Stimulated activated CD8-positive, alpha-beta memory T cell treated with anti-CD3 and anti-CD28 coated beads, Interleukin-12 subunit alpha, Interleukin-12 subunit beta, amount 100 ng/mL, for 4 hours (primary cell): ENCODE data around the gene PDE10A.
"Not testable (repeated sequence)": the region's sequence is repeated elsewhere in the genome, so short reads cannot be mapped to it uniquely, and the experiment has no call there.

ENCODE experiments used
- DNase-seq: peaks from one replicate; pipeline ENCODE4 v3.0.0-alpha.2; 2020; ENCODE audit warnings: low read depth

PDE10A gene

GRCh38 chr6:165548450-165548849, 114.6 kb downstream of the PDE10A start:
- no peak for DNase-seq

DNA sequence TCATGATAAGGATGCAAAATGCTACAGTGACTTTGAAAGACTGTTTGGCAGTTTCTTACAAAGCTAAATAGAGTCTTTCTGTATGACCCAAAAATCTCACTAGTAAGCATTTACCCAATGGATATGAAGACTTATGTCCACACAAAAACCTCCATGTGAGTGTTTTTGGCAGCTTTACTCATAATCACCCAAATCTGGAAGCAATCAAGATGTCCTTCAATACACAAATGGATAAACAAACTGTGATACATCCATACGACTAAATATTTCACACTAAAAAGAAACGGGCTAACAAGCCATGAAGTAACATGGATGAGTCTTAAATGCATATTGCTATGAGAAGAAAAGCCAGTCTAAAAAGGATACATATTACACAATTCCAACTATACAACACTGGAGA, 117.2 kb downstream of the PDE10A start:
- no peak for DNase-seq

- DNase-seq: no peak
Observed at GRCh38 chr6:165543781-165544180, 119.3 kb downstream of the PDE10A start.

- no peak for DNase-seq
Observed at GRCh38 chr6:165536911-165537310, 126.1 kb downstream of the PDE10A start.

GRCh38 chr6:165519316-165519715, 143.7 kb downstream of the PDE10A start:
- DNase-seq: no peak

DNA sequence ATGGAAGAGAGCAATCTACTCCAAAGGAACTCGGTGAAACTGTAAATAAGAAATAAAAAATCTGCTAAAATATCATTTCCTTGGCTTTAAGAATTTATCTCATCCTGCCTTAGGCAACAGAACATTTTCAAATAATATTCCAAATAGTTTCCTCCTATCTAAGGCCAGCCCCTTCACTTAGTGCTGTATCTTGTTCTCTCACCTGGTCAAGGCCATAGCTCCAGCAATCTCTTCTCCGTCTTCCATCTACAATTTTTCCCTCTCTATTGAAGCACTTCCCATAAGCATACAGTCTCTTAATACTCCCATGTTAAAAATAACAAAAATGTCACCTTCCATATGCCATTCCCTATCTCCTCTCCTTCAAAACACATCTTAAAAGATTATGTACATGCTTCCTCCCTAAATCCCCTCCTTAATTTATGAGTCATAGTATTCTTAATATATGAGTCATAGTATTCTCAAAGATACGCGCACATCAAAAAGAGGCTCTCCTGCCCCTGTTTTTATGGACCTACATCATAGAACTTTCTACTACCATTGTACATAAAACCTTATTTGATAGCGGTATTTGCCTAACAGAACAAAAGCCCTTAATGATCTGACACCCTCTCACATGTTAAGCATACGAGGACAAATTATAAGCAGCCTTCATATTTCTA, 146.9 kb downstream of the PDE10A start:
- no peak for DNase-seq

DNA sequence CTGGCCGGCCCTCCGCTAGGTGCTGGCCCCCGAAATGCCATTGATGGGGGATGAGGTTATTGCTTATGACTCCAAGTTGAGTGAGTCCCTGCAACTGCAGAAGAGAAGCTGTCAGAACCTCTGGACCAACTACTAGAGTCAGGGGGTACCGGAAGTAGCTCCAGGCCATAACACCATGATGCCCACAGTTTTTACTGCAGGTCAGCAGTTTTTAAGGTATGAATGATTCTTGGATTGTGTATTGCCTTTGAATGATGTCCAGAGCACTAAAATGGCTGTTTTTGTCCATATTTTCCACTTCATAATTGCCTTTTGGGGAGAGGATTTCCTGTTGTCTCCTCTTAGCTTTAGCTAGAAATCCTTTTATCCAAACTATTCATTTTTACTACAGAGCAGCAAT, 148.4 kb downstream of the PDE10A start:
- no peak for DNase-seq

DNA sequence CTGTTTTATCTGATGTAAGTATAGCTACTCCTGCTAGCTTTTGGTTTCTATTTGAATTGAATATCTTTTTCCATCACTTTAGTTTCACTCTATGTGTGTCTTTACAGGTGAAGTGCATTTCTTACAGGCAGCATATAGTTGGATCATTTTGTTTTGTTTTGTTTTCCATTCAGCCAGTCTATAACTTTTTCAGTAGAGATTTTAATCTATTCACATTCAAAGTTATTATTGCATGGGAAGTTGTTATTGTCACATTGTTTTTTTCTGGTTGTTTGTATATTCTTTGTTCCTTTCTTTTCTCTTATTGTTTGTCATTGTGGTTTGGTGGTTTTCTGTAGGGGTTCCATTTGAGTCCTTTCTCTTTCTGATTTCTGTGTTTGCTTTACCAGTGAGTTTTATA, 151.2 kb downstream of the PDE10A start:
- no peak for DNase-seq

GRCh38 chr6:165508321-165508869, 154.6 kb downstream of the PDE10A start:
- no peak for DNase-seq

DNA sequence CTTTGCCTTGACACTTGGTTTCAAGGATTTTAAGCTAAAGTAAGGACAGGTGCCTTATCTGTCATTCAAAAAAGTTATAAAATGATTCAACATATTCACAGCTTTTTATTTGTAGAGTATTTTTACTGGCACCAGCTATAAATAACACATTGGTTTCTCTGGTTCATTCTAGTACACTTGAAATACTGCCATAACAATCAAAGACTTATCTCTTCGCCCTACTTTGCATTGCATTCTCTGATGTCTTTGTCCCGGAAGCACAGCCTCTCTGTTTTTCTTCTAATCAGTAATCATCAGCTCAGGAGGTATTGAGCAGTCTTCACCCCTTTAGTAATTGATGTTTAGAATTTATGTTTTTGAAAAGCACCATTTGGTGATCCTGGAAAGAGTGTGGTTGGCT, 156.4 kb downstream of the PDE10A start:
- DNase-seq: no peak

- not testable (repeated sequence) for DNase-seq
Observed at GRCh38 chr6:165500214-165500907, 162.7 kb downstream of the PDE10A start.

GRCh38 chr6:165497472-165497871, 165.6 kb downstream of the PDE10A start:
- DNase-seq: no peak

GRCh38 chr6:165488624-165489295, 174.3 kb downstream of the PDE10A start:
- DNase-seq: no peak

GRCh38 chr6:165487950-165488349, 175.1 kb downstream of the PDE10A start:
- no peak for DNase-seq

GRCh38 chr6:165487347-165487746, 175.7 kb downstream of the PDE10A start:
- DNase-seq: no peak

DNA sequence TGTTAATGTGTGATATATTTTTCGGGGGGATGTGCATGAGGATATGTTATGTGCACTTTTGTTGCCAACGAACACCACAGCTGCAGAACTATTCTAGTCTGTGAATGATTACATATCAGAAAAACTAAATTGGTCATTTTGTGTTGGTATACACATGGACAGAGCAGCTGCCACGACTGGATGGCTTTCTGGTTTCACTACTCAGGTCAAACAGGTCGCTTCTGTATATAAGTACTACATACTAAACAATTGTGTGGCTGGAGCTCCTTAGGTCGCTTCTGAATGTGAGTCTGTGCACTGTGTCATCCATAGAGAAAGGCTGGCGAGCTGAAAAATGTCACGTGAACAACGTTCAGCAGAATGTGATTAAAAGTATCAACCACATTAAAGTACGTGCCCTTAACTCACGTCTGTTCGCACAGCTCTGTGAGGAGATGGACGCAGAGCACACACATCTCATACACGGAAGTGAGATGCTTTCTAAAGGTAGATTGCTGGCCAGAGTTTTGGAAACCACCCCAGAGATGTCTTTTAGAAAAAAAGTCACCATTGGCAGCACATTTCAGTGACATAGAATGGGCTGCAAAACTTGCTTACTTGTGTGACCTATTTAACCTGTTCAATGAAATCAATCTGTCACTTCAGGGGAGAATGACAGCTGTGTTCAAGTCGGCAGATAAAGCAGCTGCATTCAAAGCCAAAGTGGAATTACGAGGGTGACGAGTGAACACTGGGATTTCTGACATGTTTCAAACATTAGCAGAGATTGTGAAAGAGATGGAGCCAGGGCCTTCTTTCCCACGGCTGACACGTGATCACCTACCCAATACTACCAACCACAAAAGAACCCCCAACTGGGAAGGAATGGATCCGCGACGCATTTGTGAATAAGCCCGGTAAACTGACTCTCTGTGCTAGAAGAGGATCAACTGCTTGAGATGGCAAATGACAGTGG, 176.6 kb downstream of the PDE10A start:
- DNase-seq: no peak

GRCh38 chr6:165484178-165484889, 178.7 kb downstream of the PDE10A start:
- DNase-seq: no peak

DNA sequence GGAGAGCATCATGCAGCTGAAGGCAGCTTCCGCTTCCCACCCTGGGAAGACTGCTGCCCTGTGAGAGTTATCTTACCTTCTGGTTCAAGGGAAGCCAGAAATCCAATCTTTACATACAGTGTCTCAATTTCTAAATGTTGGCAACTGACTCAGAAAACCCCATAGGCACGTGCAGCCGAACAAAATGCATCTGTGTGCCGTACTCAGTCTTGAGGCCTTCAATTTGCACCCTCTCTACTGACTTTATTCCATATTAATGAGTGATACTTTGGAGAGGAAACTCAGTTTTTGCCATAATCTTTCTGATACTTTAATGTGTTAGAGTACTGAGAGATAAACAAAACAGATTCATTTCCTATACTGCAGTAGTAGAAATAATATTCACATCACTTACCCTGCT, 181.1 kb downstream of the PDE10A start:
- no peak for DNase-seq

DNA sequence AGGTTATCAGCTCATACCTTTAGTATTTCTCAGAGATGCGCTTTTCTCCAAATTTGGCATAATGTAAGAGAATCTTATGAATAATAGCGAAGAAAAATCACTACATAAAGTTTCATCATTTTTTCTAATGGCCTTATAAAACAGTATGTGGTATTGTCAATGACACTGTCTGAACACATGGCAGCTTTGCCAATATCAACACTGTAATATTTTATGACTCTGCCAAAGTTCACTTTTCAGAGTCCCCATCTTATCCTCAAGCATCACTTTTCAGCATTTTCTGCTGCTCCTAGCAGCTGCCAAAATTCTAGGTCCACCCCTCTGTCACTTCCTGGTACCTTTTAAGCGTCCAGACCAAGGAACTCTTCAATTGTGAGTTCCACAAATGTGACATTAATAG, 182.1 kb downstream of the PDE10A start:
- no peak for DNase-seq

GRCh38 chr6:165478581-165478980, 184.5 kb downstream of the PDE10A start:
- no peak for DNase-seq

DNA sequence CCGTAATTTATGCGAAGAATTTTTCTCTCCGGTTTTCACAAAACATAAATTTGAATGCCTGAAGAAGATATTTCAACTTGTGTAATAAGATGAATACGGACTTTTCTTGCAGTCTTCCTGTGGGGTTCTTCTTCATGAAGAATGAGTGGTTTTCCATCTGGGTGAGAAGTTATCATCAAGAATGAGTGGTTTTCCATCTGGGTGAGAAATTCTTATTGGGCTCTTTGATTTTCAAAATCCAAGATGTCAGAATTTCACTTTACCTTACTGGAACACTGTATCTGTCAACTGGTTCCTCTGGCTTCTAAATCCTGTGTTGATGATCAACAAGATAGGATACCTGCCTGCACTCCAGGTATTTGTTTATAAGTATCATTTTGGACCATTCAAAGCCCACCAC, 193.6 kb downstream of the PDE10A start:
- no peak for DNase-seq
